ENCODE measurements around the gene CST9L. TPM values are rescaled to one million over a fixed set of nuclear protein-coding genes. Genes with fewer than 3 reads are reported as not detected.

Gene CST9L
- total RNA-seq, 1 donor from 2014 or later, result not detected

GRCh38 chr20:23514848-23515247, 53.4 kb downstream of the CST9L start:
- DNase-seq (ENCODE audit: extremely low read depth, low read depth, low spot score), result no peak

Other genes with a start within 250 kb of the CST9L start
- 32.6 and 45.6 TPM in 2 replicates for gene NXT1, start 217.7 kb downstream of the CST9L start, total RNA-seq
- gene GZF1, start 206.3 kb downstream of the CST9L start, total RNA-seq, result 9.4 and 11.2 TPM in 2 replicates
- gene NAPB, start 147.0 kb downstream of the CST9L start, total RNA-seq, result 4.5 and 7.5 TPM in 2 replicates
- gene CSTL1, start 128.8 kb downstream of the CST9L start, total RNA-seq, result not detected in 2 replicates
- gene CST11, start 115.6 kb downstream of the CST9L start, total RNA-seq, result not detected in 2 replicates
- not detected in 2 replicates for gene CST8, start 77.4 kb downstream of the CST9L start, total RNA-seq
- not detected in 2 replicates for gene CST9, start 37.4 kb upstream of the CST9L start, total RNA-seq
- gene CST3, start 69.5 kb upstream of the CST9L start, total RNA-seq, result 440 and 787 TPM in 2 replicates
- not detected in 2 replicates for gene CST4, start 120.6 kb upstream of the CST9L start, total RNA-seq
- gene CST1, start 182.5 kb upstream of the CST9L start, total RNA-seq, result 18.0 and 24.5 TPM in 2 replicates

All from glomerular endothelial cell (primary cell).